Stimulated activated CD8-positive, alpha-beta memory T cell treated with anti-CD3 and anti-CD28 coated beads, Interleukin-12 subunit alpha, Interleukin-12 subunit beta, amount 100 ng/mL, for 24 hours (primary cell): Measurements from ENCODE around the gene RAD51B.

Experiments used
- DNase-seq: peaks from one replicate; pipeline ENCODE4 v3.0.0-alpha.2; 2020; ENCODE audit errors: extremely low read depth

RAD51B gene

GRCh38 chr14:68669603-68670358 is 850.2 kb downstream of the RAD51B start:
- no peak for DNase-seq

GRCh38 chr14:68670359-68670715 is 850.8 kb downstream of the RAD51B start:
- no peak for DNase-seq

GRCh38 chr14:68671909-68672308 is 852.3 kb downstream of the RAD51B start:
- DNase-seq = no peak

- no peak for DNase-seq
Measured at GRCh38 chr14:68672609-68673285, 853.2 kb downstream of the RAD51B start.

- no peak for DNase-seq
Measured at GRCh38 chr14:68673464-68673863, 853.9 kb downstream of the RAD51B start.

- no peak for DNase-seq
Measured at GRCh38 chr14:68674538-68675232, 855.1 kb downstream of the RAD51B start.

GRCh38 chr14:68675233-68675577 is 855.6 kb downstream of the RAD51B start:
- no peak for DNase-seq

GRCh38 chr14:68676511-68676943 is 856.9 kb downstream of the RAD51B start:
- DNase-seq = no peak

GRCh38 chr14:68677476-68677875 is 857.9 kb downstream of the RAD51B start:
- no peak for DNase-seq

GRCh38 chr14:68677901-68678300 is 858.3 kb downstream of the RAD51B start:
- DNase-seq = no peak

GRCh38 chr14:68678471-68678870 is 858.9 kb downstream of the RAD51B start:
- DNase-seq = no peak

GRCh38 chr14:68679301-68679700 is 859.7 kb downstream of the RAD51B start:
- DNase-seq = no peak

GRCh38 chr14:68679746-68680467 is 860.3 kb downstream of the RAD51B start:
- no peak for DNase-seq

- no peak for DNase-seq
Measured at GRCh38 chr14:68680541-68681051, 861.0 kb downstream of the RAD51B start.

GRCh38 chr14:68681256-68682011 is 861.9 kb downstream of the RAD51B start:
- DNase-seq = no peak

- DNase-seq = no peak
Measured at GRCh38 chr14:68682166-68683103, 862.9 kb downstream of the RAD51B start.

GRCh38 chr14:68683326-68683725 is 863.7 kb downstream of the RAD51B start:
- no peak for DNase-seq

- no peak for DNase-seq
Measured at GRCh38 chr14:68684466-68685418, 865.2 kb downstream of the RAD51B start.
